Stromal cell of bone marrow (primary cell): ENCODE data around the gene NBPF3.
A peak's percentile ranks its signal among the peaks of the same experiment; 100 is the strongest.
"Not testable (repeated sequence)": the region's sequence is repeated elsewhere in the genome, so short reads cannot be mapped to it uniquely, and the experiment has no call there.

Source experiments
- DNase-seq: peaks from one replicate; pipeline ENCODE4 v3.0.0-alpha.2; 2012; ENCODE audit warnings: low read depth

Gene NBPF3

DNA sequence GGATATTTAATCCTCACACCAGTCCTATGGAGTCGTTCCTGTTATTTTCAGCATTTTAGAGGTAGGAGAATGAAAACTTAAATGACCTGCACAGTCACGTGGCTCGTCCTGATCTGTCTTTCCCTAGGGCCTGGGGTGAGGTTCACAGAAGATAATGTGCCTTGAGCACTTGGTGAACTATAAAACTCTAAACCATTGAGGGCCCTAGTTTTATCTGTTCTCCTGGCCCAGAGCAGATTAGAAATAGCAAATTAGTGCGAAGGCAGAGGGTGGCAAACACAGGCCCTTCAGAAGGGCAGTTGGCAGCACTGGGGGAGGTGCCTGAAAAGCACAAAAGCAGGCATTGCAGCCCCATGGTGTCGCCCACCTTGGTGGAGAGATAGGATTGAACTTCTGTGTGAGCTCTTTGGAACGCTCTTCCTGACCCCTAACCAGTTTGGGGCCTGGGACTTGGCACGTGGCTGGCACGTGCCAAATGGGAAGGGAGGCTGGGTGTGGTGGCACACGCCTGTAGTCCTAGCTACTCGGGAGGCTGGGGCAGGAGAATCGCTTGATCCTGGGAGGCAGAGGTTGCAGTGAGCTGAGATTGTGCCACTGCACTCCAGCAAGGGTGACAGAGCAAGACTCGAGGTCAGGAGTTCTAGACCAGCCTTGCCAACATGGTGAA is 1.2 kb upstream of the NBPF3 start:
- DNase-seq, result not testable (repeated sequence)

DNA sequence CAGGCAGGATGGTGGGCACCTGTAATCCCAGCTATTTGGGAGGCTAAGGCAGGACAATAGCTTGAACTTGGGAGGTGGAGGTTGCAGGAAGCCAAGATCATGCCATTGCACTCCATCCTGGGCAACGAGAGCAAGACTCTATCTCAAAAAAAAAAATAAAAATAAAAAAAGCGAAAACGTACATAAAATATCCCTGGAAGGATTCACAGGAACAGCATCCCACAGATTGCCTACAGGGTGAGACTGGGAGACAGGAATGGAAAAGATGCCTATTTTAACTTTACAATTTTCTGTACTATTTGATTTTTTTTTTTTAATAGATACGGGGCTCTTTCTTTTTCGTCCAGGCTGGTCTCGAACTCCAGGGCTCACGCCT is 604 bp upstream of the NBPF3 start:
- no peak for DNase-seq

DNA sequence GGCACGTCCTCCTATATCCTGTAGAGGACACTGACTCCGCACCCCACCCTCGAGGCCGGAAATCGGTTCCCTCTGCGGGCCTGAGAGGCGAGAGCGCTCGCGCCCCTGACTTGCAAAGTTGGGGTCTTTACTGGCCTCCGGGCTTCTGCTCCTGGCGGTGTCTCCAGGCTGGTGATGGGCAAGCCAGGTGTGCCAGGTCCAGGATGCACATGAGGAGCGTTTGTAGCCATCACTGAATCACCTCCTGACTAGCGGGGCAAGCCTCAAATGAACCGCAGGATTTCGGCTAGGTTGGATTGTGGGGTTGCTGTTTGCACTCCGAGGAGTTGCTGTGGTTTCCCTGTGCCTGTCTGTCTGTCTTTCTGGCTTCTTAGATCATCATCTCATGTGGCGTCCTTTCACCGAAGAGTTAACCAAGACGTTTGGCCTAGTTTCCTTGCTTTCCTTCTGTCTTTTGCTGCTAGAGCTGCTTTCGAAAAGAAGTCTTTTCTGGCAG is 741 bp downstream of the NBPF3 start:
- DNase-seq, result not testable (repeated sequence)

DNA sequence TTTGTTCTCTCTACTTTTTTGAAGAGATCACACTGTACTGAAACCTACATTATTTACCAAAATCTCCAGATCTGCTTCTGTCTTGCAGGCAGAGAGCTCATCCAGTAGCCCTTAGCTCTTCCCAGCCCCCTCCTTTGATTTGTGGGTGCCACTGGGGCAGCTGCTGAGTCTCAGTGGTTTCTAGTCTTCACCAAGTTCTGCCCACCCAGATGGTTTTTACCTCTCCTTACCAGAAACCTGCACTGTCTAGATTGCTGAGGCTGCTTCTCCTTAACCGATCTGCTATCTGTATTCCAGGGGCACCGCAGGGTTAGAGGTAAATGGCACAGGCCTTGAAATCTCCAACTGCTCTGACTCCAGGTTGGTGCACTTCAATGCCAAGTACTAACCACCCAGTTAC is 6.7 kb downstream of the NBPF3 start:
- DNase-seq, result not testable (repeated sequence)

DNA sequence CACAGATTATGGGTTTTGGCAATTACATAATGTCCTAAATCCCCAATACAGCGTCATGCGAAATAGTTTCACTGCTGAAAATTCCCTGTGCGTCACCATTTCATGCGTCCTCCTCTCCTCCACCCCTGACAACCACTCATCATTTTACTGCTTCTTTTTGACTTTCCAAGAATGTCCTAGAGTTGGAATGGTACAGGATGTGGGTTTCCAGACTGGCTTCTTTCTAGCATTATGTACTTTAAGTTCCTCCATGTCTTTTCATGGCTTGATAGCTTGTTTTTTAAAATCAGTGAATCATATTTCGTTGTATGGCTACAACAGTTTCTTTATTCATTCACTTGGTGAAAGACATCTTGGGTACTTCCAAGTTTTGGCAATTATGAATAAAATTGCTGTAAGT is 7.4 kb downstream of the NBPF3 start:
- no peak for DNase-seq

DNA sequence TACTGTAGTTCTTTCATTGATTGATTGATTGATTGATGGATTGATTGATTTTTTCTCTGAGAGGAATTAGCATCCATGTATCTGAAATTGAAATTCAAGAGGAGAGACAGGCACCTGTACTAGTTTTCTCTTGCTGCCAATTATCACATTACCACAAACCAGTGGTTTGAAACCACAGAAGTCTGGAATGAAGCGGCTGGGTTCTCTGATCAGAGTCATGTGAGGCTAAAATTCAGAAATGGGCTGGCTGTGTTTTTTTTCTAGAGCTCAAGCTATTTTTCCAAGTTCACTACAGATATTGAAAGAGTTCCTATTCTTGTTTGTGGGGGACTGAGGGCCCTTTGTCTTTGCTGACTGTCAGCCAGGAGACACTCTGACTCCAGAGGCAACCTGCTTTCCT is 10.0 kb downstream of the NBPF3 start:
- DNase-seq, result no peak

DNA sequence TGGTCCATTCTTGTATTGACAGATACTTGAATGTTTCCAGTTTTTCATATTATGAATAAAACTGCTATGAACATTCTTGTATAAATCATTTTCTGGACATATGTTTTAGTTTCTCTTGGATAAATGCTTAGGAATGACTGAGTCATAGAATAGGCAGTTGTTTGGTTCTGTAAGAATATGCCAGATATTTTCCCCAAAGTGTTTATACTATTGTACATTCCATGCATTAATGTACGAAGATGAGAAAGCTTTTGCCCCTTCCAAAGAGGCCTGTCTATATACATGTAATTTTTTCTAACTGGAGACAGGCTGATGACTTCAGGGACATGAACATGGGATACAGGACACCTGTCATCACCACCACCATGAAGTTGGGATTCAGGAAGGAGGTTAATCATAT is 11.3 kb downstream of the NBPF3 start:
- DNase-seq, result peak; percentile 32

DNA sequence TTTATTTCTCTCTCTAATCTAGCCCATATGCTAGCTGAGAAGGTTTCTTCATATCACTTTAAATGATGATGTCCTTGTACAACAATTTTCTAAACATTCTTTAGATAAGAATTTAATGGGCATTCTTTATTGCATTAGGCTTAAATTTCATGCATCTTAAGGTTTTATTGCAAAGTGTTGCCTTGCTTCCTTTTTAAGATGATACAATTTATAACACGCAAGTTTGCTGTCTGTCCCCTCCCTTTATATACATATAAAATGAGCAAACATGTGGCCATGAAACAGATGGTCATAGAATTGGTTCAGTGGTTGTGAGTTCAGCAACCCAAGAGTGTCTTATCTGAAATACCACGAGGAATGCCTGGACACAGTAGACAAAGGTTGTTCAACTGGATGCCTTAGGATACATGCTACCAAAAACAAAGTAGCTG is 12.1 kb downstream of the NBPF3 start:
- no peak for DNase-seq

DNA sequence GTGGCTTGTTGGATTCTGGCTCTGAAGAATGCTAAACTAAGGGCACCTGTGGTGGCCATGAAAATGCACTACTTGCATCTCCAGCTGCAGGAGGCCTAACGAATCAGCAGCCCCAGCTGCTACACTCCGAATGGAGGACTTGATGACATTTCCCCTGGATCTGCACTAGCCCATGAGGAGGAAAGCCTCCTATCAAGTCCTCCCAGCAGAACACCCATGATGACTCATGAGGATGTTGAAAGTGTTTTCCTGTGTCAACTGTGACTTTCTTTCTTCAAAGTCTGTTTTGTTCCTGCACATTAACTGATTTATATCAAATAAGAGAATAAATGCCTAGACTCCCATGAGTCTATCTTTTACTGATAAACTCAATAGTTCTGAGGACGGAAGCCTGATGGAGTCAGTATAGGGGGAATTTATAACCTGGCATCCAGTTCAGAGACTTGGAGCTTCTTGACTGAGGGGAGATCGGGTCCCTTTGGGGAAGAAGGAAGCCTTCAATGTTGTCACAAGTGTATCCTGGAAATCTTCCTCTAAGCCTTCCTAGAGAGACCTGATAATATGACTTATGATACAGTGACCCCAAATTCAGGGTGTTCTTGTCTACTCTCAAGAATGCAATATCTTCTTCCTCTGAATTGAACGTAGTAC is 14.2 kb downstream of the NBPF3 start:
- peak; percentile 61 for DNase-seq

DNA sequence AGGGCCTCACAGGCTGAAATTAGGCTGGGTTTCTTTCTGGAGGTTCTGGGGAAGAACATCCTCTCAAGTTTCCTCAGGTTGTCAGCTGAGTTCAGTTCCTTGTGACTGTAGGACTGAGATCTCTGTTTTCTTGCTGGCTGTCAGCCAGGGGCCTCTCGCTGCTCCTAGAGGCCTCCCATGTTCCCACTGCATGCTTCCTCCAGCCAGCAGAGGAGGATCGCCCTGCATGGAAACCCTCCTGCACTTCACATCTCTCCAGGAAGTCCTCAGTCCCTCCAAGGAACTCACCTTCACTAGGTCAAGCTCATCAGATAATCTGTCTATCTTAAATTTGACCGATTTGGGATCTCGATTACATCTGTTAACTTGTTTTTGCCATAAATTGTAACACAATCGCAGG is 15.0 kb downstream of the NBPF3 start:
- not testable (repeated sequence) for DNase-seq

DNA sequence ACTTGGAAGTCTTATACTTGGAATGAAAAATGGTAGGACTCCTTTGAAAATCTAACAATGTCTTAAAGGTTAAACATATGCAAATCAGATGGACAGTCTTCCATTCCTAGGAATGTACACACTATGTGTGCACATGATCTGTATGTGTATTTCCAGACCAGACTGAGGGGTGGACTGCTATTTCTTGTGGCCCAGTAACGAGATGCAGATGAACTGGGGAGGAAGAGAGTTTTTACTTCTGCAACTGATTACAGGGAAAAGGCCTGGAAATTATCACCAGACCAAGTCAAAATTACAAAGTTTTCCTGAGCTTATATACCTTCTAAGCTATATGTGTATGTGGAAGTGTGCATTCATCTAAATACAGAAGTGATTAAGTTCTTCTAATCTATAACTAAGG is 17.7 kb downstream of the NBPF3 start:
- no peak for DNase-seq

DNA sequence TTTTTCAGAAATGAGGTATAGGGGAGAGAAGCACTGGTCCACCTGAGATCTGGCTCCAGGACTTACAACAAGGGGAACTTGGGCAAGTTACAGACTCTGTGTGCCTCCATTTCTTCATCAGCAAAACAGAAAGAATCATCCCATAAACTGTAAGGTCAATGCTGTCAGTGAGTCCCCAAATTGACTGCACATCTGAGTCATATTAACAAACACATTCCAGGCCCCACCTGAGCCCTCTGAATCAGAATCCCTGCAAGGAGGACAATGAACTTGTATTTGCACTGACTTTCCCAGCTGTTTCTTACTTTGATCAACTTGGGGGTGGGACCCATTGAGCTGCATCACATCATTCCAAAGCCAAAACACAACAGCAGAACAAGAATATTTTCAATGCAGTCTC is 25.2 kb downstream of the NBPF3 start:
- DNase-seq, result not testable (repeated sequence)

DNA sequence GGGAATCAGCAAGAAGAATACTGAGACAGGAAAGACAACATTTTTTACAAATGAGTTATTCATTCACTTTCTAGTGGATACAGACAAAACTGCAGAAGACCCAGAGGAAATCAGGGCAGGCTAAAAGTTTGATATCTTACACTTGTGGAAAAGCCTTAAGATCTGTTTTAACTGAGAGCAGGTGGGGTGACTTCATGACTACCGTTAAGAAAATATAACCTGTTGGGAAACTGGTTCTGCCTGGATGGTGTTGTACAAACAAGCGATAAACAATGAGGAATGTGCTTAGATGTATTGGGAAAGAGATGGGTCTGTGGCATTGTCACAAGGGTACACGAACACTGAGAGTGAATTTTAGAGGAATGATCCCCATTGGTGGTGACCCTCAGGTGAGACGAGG is 28.0 kb downstream of the NBPF3 start:
- not testable (repeated sequence) for DNase-seq

DNA sequence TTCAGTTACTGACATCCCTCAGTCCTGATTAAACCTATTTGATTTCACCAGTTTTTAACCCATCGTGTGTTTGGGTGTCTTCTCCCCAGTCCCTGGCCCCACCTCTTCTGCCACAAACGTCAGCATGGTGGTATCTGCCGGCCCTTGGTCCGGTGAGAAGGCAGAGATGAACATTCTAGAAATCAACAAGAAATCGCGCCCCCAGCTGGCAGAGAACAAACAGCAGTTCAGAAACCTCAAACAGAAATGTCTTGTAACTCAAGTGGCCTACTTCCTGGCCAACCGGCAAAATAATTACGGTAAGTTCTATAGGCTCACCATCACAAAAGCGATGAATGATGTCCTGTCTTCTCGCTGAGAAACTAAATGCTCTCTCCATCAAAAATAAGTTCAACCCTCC is 28.7 kb downstream of the NBPF3 start:
- peak; percentile 10 for DNase-seq

DNA sequence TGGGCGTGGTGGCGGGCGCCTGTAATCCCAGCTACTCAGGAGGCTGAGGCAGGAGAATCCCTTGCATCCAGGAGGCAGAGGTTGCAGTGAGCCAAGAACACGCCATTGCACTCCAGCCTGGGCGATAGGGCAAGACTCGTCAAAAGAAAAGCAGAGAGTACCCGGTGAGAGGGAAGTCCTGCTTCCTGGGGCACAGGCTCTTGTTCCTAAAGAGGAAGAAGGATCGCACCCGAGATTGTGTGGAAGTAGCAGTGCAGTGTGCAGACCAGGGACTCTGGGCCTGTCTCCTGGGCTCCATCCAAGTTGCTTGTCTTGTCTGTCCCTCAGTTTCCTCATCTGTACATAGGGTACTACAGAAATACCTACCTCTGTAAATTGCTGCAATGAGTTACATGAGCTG is 29.6 kb downstream of the NBPF3 start:
- no peak for DNase-seq

DNA sequence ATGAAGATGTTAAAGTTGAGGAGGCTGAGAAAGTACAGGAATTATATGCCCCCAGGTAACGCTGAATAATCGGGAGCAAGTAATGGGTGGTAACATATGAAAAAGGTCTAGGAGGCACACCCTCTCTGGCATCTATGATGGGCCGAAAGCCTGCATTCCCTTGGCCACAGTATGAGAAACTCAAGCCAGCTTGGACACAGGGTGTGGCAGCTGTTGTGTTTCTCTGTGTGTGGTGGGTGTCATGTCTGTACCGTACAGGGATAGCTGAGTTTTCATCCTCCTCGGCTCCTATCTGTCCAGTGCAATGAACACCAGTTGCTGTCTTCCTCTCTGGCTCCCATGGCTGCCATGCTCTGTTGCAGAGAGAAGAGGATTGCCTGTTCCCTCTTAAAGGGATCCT is 32.9 kb downstream of the NBPF3 start:
- no peak for DNase-seq

DNA sequence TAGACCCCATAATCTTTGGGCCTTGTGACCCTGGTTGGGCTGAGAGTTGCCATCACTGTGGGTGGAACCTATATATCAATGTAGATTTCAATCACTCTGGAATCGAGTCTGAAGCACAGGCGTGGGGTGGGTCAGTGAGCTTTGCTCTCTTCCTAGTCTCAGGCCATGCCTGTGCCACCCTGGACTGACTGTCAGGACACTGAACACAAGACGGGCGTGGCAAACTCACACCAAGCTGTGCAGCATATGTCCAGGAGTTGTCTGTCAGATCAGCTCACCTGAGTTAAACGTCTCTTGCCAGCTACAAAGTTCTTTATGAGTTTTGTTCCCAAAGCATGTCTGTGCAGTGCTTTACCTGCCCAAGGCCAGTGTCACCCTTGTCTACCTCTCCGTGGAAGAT is 38.4 kb downstream of the NBPF3 start:
- no peak for DNase-seq

DNA sequence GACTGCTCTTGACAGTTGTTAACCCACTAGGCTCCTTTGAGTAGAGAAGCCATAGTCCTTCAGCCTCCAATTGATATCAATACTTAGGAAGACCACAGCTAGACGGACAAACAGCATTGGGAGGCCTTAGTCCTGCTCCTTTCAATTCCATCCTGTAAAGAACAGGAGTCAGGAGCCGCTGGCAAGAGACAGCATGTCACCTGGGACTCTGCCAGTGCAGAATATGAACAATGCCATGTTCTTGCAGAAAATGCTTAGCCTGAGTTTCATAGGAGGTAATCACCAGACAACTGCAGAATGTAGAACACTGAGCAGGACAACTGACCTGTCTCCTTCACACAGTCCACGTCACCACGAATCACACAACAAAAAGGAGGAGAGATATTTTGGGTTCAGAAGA is 43.9 kb downstream of the NBPF3 start:
- DNase-seq, result not testable (repeated sequence)

DNA sequence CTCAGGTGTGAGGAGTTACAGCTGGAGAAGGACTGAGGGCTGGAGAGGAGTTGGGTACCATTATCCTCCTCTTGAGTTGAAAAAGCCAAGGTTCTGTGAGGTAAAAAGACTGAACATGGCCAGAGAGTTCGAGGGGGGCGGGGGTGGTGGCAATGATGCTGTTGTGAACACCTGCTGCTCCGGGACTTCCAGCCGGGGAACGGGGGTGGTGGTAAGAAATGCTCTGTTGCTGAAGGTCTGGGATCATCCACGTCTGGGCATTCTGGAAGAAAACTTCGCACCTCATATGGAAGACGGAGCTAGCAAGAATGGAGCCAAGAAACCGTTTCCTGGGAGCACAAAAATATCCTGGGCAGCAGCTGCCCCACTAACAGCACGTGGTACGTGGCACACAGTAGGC is 49.2 kb downstream of the NBPF3 start:
- DNase-seq, result no peak

DNA sequence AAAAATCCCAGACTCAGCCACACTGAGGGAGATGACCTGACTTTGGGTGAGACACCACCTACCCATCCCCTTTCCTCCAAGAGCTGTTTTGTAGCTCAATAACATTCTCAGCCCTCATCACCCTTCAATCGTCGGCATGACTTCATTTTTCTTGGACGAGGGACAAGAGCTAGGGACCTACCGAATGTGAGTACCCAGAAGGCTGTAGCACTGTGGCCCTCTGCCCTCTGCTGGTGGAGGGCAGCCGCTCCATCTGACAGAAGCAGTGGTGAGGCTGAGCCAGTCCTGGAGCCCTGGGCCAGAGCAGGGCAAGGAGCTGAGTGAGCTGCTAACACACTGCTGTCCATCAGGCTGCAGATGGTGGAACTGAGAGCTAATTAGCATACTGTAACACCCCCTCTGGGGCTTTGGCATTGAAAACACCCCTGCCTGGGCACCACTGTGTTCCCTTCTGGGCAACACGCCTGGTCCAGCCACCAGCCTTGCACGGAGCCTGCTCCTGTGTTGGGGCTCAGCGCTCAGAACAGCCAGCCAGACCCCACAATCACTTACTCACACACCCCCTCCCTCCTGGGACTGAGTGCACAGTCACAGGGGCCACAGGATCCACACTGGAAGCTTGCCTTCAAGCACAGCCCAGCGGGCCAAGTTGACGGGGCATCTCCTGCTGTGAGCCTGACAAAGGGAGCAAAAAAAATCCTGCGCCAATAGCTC is 51.0 kb downstream of the NBPF3 start:
- DNase-seq, result peak; percentile 61

DNA sequence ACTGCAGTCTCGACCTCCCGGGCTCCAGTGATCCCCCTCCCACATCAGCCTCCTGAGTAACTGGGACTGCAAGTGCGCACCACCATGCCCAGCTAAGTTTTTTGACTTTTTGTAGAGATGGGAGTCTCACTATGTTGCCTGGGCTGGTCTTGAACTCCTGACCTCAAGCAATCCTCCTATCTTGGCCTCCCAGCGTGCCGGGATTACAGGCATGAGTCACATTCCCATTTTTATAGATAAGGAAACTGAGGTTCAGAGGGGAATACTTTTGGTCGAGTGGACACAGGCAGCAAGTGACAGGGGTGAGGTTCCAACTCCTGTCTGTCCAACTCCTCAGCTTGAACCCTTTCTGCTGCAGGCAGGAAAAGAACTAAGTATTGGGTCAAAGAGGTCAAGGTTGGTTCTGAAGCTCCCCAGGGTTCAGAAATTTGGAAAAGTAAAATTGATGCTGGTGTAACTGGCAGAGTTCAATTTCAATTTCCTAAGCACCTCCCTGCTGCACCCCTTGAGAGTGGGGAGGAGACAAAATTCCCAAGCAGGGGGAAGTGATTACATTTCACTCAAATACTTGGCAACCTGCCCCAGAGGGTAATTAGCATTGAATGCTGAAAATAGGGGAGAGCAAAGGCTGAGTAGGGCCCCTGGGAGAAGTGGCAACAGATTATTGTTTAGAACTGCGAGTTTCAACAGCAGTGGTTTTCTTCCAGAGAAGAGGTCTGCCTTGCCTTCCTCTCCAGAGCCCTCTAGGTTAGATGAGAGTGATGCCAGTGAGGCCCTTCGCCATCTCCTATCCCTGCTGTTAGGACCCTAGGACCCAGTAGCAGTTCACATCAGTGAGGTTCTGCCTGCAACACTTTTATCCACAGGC is 51.8 kb downstream of the NBPF3 start:
- DNase-seq, result no peak

DNA sequence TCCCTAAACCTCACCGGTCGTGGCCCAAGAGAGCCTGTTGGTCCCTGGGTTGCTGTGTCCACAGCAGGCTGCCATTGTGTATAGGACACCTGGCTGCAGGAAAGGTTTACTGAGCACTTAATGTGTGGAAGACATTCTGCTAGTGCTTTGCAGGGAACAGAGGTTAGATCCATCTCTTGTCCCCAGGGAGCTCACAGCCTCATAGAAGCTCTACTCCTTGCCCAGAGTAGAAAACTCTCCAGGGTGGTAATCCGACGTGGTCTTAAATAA is 52.4 kb downstream of the NBPF3 start:
- no peak for DNase-seq

DNA sequence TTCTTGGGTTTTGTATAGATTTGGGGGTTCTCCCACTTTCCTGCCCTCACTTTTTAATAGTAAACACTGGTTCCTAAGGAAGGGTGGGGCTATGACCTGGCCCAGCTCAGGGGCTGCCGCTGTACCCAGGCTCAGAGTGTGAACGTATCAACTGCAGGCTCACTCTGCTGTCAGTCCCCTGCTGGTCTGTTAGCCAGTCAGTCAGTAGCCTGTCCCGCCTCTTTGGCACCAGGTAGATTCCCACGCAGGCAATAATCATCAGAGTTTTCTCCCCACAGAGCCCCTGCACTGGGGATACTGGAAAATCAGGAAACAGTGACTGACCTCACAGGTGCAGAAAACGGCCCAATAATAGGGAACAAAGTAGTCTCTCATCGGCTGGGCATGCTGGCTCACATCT is 54.3 kb downstream of the NBPF3 start:
- no peak for DNase-seq
